T-helper 2 cell treated with Interferon-gamma antibody and Interleukin-4, amounts not matched to agents 5 μg/mL and 100 μg/mL, for 36 hours (primary cell): ENCODE measurements around the gene PPARG.
"Not testable (repeated sequence)": the region's sequence is repeated elsewhere in the genome, so short reads cannot be mapped to it uniquely, and the experiment has no call there.

ENCODE experiments used
- DNase-seq: peaks from one replicate; pipeline ENCODE4 v3.0.0; 2021; ENCODE audit warnings: low spot score
- H3K27ac Mint-ChIP-seq: one replicate; pipeline ENCODE4 v1.8.0; 2021; ENCODE audit warnings: mild to moderate bottlenecking, mixed read lengths
- H3K27me3 Mint-ChIP-seq: one replicate; pipeline ENCODE4 v1.8.0; 2021; ENCODE audit warnings: low read depth, mixed read lengths
- H3K36me3 Mint-ChIP-seq: one replicate; pipeline ENCODE4 v1.8.0; 2021; ENCODE audit warnings: low read depth, mixed read lengths
- H3K4me1 Mint-ChIP-seq: one replicate; pipeline ENCODE4 v1.8.0; 2021; ENCODE audit warnings: low read depth, mixed read lengths
- H3K4me3 Mint-ChIP-seq: one replicate; pipeline ENCODE4 v1.8.0; 2022; ENCODE audit warnings: mild to moderate bottlenecking, moderate library complexity, mixed read lengths
- H3K9me3 Mint-ChIP-seq: one replicate; pipeline ENCODE4 v1.8.0; 2021; ENCODE audit warnings: mixed read lengths

Gene PPARG

GRCh38 chr3:12371525-12372140 is 82.8 kb downstream of the PPARG start:
- DNase-seq: no peak
- H3K27ac Mint-ChIP-seq: no peak overlapping the region
- H3K9me3 Mint-ChIP-seq: peaks cover 2% of the 10 kb centered on the region
- H3K36me3 Mint-ChIP-seq: no peaks in the 10 kb centered on the region
- H3K4me3 Mint-ChIP-seq: no peak overlapping the region
- H3K4me1 Mint-ChIP-seq: peaks cover 4% of the 10 kb centered on the region
- H3K27me3 Mint-ChIP-seq: peaks cover 29% of the 10 kb centered on the region

- Mint-ChIP-seq H3K27me3 (peaks cover 29% of the 10 kb centered on the region), H3K4me1 (peaks cover 9% of the 10 kb centered on the region), H3K27ac (no peak overlapping the region), H3K36me3 (no peaks in the 10 kb centered on the region), H3K9me3 (no peaks in the 10 kb centered on the region), H3K4me3 (no peak overlapping the region)
- DNase-seq: no peak
Observed at GRCh38 chr3:12372741-12373280, 83.9 kb downstream of the PPARG start.

- no peak for DNase-seq
- Mint-ChIP-seq H3K27me3 (peaks cover 23% of the 10 kb centered on the region), H3K27ac (no peak overlapping the region), H3K4me1 (peaks cover 21% of the 10 kb centered on the region), H3K4me3 (no peak overlapping the region), H3K9me3 (no peaks in the 10 kb centered on the region), H3K36me3 (no peaks in the 10 kb centered on the region)
Observed at GRCh38 chr3:12375572-12375971, 86.7 kb downstream of the PPARG start.

GRCh38 chr3:12379640-12380429 is 91.0 kb downstream of the PPARG start:
- no peak overlapping the region for H3K27ac Mint-ChIP-seq
- peaks cover 4% of the 10 kb centered on the region for H3K27me3 Mint-ChIP-seq
- DNase-seq: no peak
- H3K9me3 Mint-ChIP-seq: no peaks in the 10 kb centered on the region
- H3K4me3 Mint-ChIP-seq: peak overlapping the region; percentile 28
- peaks cover 32% of the 10 kb centered on the region for H3K4me1 Mint-ChIP-seq
- H3K36me3 Mint-ChIP-seq: no peaks in the 10 kb centered on the region

- Mint-ChIP-seq H3K9me3 (no peaks in the 10 kb centered on the region), H3K4me3 (peak overlapping the region; percentile 28), H3K27me3 (peaks cover 2% of the 10 kb centered on the region), H3K27ac (no peak overlapping the region), H3K4me1 (peaks cover 30% of the 10 kb centered on the region), H3K36me3 (no peaks in the 10 kb centered on the region)
- DNase-seq: no peak
Observed at GRCh38 chr3:12380461-12380860, 91.6 kb downstream of the PPARG start.

GRCh38 chr3:12381199-12381598 is 92.3 kb downstream of the PPARG start:
- H3K4me3 Mint-ChIP-seq: no peak overlapping the region
- H3K4me1 Mint-ChIP-seq: peaks cover 35% of the 10 kb centered on the region
- H3K27me3 Mint-ChIP-seq: peaks cover 4% of the 10 kb centered on the region
- no peaks in the 10 kb centered on the region for H3K36me3 Mint-ChIP-seq
- H3K27ac Mint-ChIP-seq: no peak overlapping the region
- DNase-seq: no peak
- H3K9me3 Mint-ChIP-seq: no peaks in the 10 kb centered on the region

- H3K4me1 Mint-ChIP-seq: peaks cover 30% of the 10 kb centered on the region
- no peak overlapping the region for H3K27ac Mint-ChIP-seq
- no peak overlapping the region for H3K4me3 Mint-ChIP-seq
- H3K27me3 Mint-ChIP-seq: peaks cover 8% of the 10 kb centered on the region
- no peak for DNase-seq
- H3K9me3 Mint-ChIP-seq: no peaks in the 10 kb centered on the region
- peaks cover 2% of the 10 kb centered on the region for H3K36me3 Mint-ChIP-seq
Observed at GRCh38 chr3:12383218-12383617, 94.3 kb downstream of the PPARG start.

- Mint-ChIP-seq H3K4me1 (peaks cover 27% of the 10 kb centered on the region), H3K36me3 (peaks cover 4% of the 10 kb centered on the region), H3K4me3 (no peak overlapping the region), H3K27ac (no peak overlapping the region), H3K9me3 (no peaks in the 10 kb centered on the region), H3K27me3 (peaks cover 13% of the 10 kb centered on the region)
- no peak for DNase-seq
Observed at GRCh38 chr3:12384451-12385233, 95.8 kb downstream of the PPARG start.

GRCh38 chr3:12386514-12387291 is 97.8 kb downstream of the PPARG start:
- H3K9me3 Mint-ChIP-seq, H3K27ac Mint-ChIP-seq: not testable (repeated sequence)

GRCh38 chr3:12388185-12388584 is 99.3 kb downstream of the PPARG start:
- H3K4me1 Mint-ChIP-seq: peaks cover 16% of the 10 kb centered on the region
- peaks cover 13% of the 10 kb centered on the region for H3K27me3 Mint-ChIP-seq
- no peak overlapping the region for H3K4me3 Mint-ChIP-seq

More at GRCh38 chr3:12386514-12387291, 97.8 kb downstream of the PPARG start:
- not testable (repeated sequence) for H3K4me3 Mint-ChIP-seq, H3K36me3 Mint-ChIP-seq, DNase-seq
- H3K4me1 Mint-ChIP-seq: peaks cover 15% of the 10 kb centered on the region
- peaks cover 13% of the 10 kb centered on the region for H3K27me3 Mint-ChIP-seq

GRCh38 chr3:12392101-12392878 is 103.4 kb downstream of the PPARG start:
- Mint-ChIP-seq H3K27ac (no peak overlapping the region), H3K9me3 (no peaks in the 10 kb centered on the region), H3K4me1 (peaks cover 27% of the 10 kb centered on the region), H3K36me3 (peaks cover 3% of the 10 kb centered on the region), H3K27me3 (peaks cover 6% of the 10 kb centered on the region), H3K4me3 (no peak overlapping the region)
- DNase-seq: no peak

More at GRCh38 chr3:12388185-12388584, 99.3 kb downstream of the PPARG start:
- Mint-ChIP-seq H3K9me3 (no peaks in the 10 kb centered on the region), H3K27ac (no peak overlapping the region), H3K36me3 (peaks cover 4% of the 10 kb centered on the region)
- DNase-seq: no peak

- peaks cover 27% of the 10 kb centered on the region for H3K4me1 Mint-ChIP-seq
- no peaks in the 10 kb centered on the region for H3K9me3 Mint-ChIP-seq
- H3K27ac Mint-ChIP-seq: no peak overlapping the region
- DNase-seq: no peak
- peaks cover 2% of the 10 kb centered on the region for H3K36me3 Mint-ChIP-seq
- H3K4me3 Mint-ChIP-seq: no peak overlapping the region
- H3K27me3 Mint-ChIP-seq: peaks cover 5% of the 10 kb centered on the region
Observed at GRCh38 chr3:12393894-12394293, 105.0 kb downstream of the PPARG start.
